Right atrium auricular region (tissue), 2 donors: ENCODE measurements around the gene MITF. TPM values are rescaled to one million over a fixed set of nuclear protein-coding genes. Genes with fewer than 3 reads are reported as not detected.
A peak's percentile ranks its signal among the peaks of the same experiment; 100 is the strongest.
"Not testable (repeated sequence)": the region's sequence is repeated elsewhere in the genome, so short reads cannot be mapped to it uniquely, and the experiment has no call there.

Experiments used
- DNase-seq: peaks from one replicate; pipeline ENCODE4 v3.0.0-alpha.2; 2019; ENCODE audit warnings: low spot score
- H3K27ac ChIP-seq, 2 donors: fragments of 200-600 bp; sonication (generic); 1 replicate in 1 of 2; 2 replicates in 1 of 2; pipeline ENCODE4 v1.5.1; 2016 to 2019
- H3K27me3 ChIP-seq, 2 donors: fragments of 200-600 bp; sonication (generic); one replicate each; pipeline versions ENCODE4 v1.5.1 to v1.6.0; 2017 to 2019
- H3K36me3 ChIP-seq: fragments of 200-600 bp; sonication (generic); one replicate; pipeline ENCODE4 v1.5.1; 2016
- H3K4me1 ChIP-seq, 2 donors: fragments of 200-600 bp; sonication (generic); one replicate each; pipeline versions ENCODE4 v1.5.1 to v1.6.0; 2017 to 2019
- H3K4me3 ChIP-seq, 2 donors: fragments of 200-600 bp; sonication (generic); 1 replicate in 1 of 2; 2 replicates in 1 of 2; pipeline ENCODE4 v1.5.1; 2017 to 2019; ENCODE audit warnings: mild to moderate bottlenecking in 1 of 2, moderate library complexity in 1 of 2
- H3K9me3 ChIP-seq, 2 donors: fragments of 200-600 bp; sonication (generic); one replicate each; pipeline ENCODE4 v1.5.1; 2019
- total RNA-seq, 2 donors: library from RNA; depleted of rRNA; stranded (reverse); fragments of >200 nt; gene quantifications; one replicate each; pipeline ENCODE4 v1.1.0, GENCODE V29; 2016
- TF ChIP-seq, protein P1 (sequence below), 2 donors: fragments of 200-600 bp; sonication (generic); IDR thresholded peaks; one replicate each; pipeline ENCODE4 v1.5.1; 2019; ENCODE audit warnings: antibody characterized with exemption in 2 of 2

The MITF gene
- total RNA-seq, 2 donors from 2014 or later: 47.6 to 68.6 TPM

DNA sequence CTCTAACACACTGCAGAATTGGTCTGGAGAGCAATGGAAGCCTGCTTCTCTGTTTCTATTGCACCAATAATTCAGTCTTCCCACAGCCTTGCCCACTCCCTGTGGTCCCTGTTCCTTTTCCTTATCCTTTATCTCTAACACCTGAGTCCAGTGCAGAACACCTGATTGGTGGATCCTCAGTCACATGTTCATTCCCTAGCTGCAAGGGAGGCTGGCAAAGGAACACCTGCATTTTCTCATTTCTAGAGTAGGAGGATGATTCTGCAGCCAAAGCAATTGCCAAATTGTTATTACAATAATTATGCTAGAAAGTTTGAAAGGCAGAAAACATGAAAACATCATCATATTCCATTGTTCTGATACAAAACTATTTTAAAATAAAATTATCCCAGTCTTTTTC is 176.5 kb downstream of the MITF start:
- H3K27ac ChIP-seq: no peak overlapping the region
- TF ChIP-seq, protein P1, sequence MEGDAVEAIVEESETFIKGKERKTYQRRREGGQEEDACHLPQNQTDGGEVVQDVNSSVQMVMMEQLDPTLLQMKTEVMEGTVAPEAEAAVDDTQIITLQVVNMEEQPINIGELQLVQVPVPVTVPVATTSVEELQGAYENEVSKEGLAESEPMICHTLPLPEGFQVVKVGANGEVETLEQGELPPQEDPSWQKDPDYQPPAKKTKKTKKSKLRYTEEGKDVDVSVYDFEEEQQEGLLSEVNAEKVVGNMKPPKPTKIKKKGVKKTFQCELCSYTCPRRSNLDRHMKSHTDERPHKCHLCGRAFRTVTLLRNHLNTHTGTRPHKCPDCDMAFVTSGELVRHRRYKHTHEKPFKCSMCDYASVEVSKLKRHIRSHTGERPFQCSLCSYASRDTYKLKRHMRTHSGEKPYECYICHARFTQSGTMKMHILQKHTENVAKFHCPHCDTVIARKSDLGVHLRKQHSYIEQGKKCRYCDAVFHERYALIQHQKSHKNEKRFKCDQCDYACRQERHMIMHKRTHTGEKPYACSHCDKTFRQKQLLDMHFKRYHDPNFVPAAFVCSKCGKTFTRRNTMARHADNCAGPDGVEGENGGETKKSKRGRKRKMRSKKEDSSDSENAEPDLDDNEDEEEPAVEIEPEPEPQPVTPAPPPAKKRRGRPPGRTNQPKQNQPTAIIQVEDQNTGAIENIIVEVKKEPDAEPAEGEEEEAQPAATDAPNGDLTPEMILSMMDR (IDR thresholded peaks at IDR 0.05): no peak
- peaks cover 0 to 9% of the 10 kb centered on the region in 2 donors for H3K4me1 ChIP-seq
- H3K9me3 ChIP-seq: peaks cover 0 to 6% of the 10 kb centered on the region in 2 donors
- no peak for DNase-seq
- H3K27me3 ChIP-seq: no peaks in the 10 kb centered on the region
- no peaks in the 10 kb centered on the region for H3K36me3 ChIP-seq
- H3K4me3 ChIP-seq: no peak overlapping the region

DNA sequence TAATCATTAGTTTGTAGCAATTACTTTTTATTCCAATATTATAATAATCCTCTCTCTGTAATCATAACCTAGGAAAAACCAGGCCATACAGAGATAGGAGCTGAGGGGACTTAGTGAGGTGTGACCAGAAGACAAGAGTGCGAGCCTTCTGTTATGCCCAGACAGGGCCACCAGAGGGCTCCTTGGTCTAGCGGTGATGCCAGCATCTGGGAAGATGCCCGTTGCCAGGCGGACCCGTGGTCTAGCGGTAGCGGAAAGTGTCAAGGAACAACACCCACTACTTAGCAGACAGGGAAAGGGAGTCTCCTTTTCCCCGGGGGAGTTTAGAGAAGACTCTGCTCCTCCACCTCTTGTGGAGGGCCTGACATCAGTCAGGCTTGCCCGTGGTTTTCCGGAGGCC is 180.7 kb downstream of the MITF start:
- not testable (repeated sequence) for H3K4me1 ChIP-seq, DNase-seq, H3K27me3 ChIP-seq, H3K27ac ChIP-seq, H3K36me3 ChIP-seq, H3K4me3 ChIP-seq, H3K9me3 ChIP-seq
- TF ChIP-seq, protein P1 (IDR thresholded peaks at IDR 0.05): peak in 1 of 2 donors; percentile 48

DNA sequence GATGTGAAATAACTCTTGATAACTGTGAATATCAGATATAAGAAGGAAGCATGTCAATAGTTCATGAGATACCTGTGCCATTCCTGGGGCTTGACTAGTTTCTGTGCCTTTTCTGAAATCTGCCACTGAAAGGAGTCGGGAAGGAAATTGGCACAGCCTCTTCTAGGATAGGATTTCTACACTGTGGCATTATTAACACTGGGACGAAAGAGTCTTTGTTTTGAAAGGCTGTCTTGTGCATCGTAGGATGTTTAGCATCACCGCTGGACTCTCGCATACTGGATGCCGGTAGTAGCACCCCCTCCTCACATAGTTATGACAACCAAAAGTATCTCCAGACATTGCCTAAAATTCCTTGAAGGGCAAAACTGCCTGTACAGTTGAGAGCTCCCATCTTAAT is 182.4 kb downstream of the MITF start:
- no peak overlapping the region for H3K4me3 ChIP-seq

DNA sequence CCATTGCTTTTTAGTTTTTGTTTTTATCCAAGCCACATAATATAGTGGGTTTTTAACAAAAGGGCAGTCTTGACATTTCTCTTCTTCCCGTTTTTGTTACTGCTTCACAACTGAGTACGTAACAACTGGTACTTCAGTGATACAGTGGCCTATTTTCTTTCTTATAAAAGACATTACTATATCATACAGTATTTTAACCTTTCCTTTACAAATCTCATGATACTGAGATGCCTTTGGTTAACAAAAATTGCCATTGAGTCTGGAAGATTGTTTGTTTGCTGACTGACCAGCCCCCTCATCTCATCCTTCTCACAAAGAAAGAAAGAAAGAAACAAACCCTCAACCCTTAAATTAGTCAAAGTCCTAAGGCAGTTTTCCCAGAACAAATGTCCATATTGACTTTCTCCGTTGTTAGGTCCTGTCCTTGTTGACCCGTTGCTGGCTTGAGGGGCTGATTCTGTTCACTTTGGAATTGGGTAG is 183.3 kb downstream of the MITF start:
- TF ChIP-seq, protein P1 (IDR thresholded peaks at IDR 0.05): no peak
- DNase-seq: no peak
- Histone ChIP-seq H3K36me3 (no peaks in the 10 kb centered on the region), H3K9me3 (no peaks in the 10 kb centered on the region), H3K4me1 (peaks cover 0 to 8% of the 10 kb centered on the region in 2 donors), H3K27ac (no peak overlapping the region), H3K27me3 (no peaks in the 10 kb centered on the region), H3K4me3 (no peak overlapping the region)

More for the DNA sequence above, 182.4 kb downstream of the MITF start:
- TF ChIP-seq, protein P1 (IDR thresholded peaks at IDR 0.05): no peak
- Histone ChIP-seq H3K27ac (no peak overlapping the region), H3K27me3 (no peaks in the 10 kb centered on the region), H3K36me3 (no peaks in the 10 kb centered on the region), H3K4me1 (peaks cover 0 to 8% of the 10 kb centered on the region in 2 donors), H3K9me3 (no peaks in the 10 kb centered on the region)
- DNase-seq: no peak

DNA sequence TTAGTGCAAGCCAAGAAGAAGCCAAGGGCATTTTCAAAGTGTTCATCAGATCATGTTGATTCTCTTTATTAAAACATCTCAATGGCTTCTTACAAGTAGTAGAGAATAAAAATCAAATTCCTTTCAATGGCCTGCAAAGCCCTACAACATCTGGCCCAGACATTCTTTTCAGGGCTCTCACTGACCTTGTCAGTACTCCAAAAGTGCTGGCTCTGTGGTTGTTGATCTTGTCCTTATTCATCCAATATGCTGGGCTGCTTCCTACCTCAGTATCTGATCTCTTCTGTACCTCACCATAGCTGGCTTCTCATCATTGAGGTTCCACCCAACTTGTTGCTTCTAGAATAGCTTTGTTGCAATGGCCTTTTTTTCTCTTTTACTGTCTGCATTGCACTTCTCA is 186.2 kb downstream of the MITF start:
- H3K9me3 ChIP-seq: no peaks in the 10 kb centered on the region
- no peak for DNase-seq
- TF ChIP-seq, protein P1 (IDR thresholded peaks at IDR 0.05): no peak
- no peaks in the 10 kb centered on the region for H3K27me3 ChIP-seq
- peaks cover 0 to 17% of the 10 kb centered on the region in 2 donors for H3K4me1 ChIP-seq
- H3K36me3 ChIP-seq: no peaks in the 10 kb centered on the region
- no peak overlapping the region for H3K4me3 ChIP-seq
- no peak overlapping the region for H3K27ac ChIP-seq

DNA sequence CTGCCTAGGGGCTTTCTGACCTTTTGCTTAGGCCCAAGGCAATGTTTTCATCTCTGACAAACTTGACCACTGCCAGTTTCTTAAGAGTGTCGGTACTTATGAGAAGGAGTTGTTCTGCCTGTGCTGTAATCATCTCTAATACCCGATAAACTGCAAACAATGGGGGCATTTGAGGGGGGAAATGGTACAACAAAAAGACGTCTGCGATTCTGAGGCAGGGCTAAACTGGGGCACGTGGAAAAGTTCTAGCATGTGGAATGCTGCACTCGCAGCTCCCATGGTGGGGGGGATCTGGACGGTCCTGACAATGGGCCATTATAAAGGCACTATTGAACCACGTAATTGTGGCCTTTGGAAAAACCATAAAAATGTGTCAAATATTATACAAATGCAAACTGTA is 187.1 kb downstream of the MITF start:
- H3K27me3 ChIP-seq: no peaks in the 10 kb centered on the region
- H3K36me3 ChIP-seq: no peaks in the 10 kb centered on the region
- H3K4me3 ChIP-seq: no peak overlapping the region
- no peak overlapping the region for H3K27ac ChIP-seq
- TF ChIP-seq, protein P1 (IDR thresholded peaks at IDR 0.05): no peak
- no peak for DNase-seq
- peaks cover 0 to 20% of the 10 kb centered on the region in 2 donors for H3K4me1 ChIP-seq
- no peaks in the 10 kb centered on the region for H3K9me3 ChIP-seq
